B cell (primary cell): ENCODE results near the gene MUC20.
"Not testable (repeated sequence)": the region's sequence is repeated elsewhere in the genome, so short reads cannot be mapped to it uniquely, and the experiment has no call there.

Experiments used
- CTCF ChIP-seq: fragments of 200-600 bp; IDR thresholded peaks from one replicate; pipeline ENCODE4 v1.8.0; 2022; ENCODE audit warnings: antibody characterized with exemption, mild to moderate bottlenecking
- EZH2 ChIP-seq: IDR thresholded peaks from 2 replicates; pipeline ENCODE4 v1.6.1; 2012; ENCODE audit warnings: borderline replicate concordance, low read depth, mild to moderate bottlenecking, moderate library complexity, low read length; ENCODE audit not compliant: insufficient read depth, poor library complexity, severe bottlenecking

GRCh38 chr3:195687209-195687760 lies 33.5 kb upstream of the MUC20 start:
- not testable (repeated sequence) for TF ChIP-seq CTCF, EZH2
